ENCODE results near the gene EHF.

Gene EHF

GRCh38 chr11:34659096-34659733 lies 38.3 kb downstream of the EHF start:
- TF ChIP-seq, protein P1, sequence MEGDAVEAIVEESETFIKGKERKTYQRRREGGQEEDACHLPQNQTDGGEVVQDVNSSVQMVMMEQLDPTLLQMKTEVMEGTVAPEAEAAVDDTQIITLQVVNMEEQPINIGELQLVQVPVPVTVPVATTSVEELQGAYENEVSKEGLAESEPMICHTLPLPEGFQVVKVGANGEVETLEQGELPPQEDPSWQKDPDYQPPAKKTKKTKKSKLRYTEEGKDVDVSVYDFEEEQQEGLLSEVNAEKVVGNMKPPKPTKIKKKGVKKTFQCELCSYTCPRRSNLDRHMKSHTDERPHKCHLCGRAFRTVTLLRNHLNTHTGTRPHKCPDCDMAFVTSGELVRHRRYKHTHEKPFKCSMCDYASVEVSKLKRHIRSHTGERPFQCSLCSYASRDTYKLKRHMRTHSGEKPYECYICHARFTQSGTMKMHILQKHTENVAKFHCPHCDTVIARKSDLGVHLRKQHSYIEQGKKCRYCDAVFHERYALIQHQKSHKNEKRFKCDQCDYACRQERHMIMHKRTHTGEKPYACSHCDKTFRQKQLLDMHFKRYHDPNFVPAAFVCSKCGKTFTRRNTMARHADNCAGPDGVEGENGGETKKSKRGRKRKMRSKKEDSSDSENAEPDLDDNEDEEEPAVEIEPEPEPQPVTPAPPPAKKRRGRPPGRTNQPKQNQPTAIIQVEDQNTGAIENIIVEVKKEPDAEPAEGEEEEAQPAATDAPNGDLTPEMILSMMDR (IDR thresholded peaks at IDR 0.05; ENCODE audit: control extremely low read depth, extremely low read depth, low read depth, missing control alignments): no peak
- DNase-seq (ENCODE audit: extremely low spot score): no peak
- CTCF ChIA-PET: interaction anchor here (1.0 to 1.3 kb wide), 2 partner anchors 14 to 19 kb away, joined by 3 to 4 read pairs; no protein-coding TSS in a partner anchor
- POLR2A ChIA-PET: no interaction called here

- TF ChIP-seq, protein P1 (IDR thresholded peaks at IDR 0.05; ENCODE audit: control extremely low read depth, extremely low read depth, low read depth, missing control alignments): no peak
- ChIA-PET POLR2A (no interaction called here), CTCF (no interaction called here)
- DNase-seq (ENCODE audit: extremely low spot score): no peak
Measured at GRCh38 chr11:34665077-34665835, 44.4 kb downstream of the EHF start.

GRCh38 chr11:34667810-34668582 lies 47.1 kb downstream of the EHF start:
- no peak for DNase-seq (ENCODE audit: extremely low spot score)
- ChIA-PET CTCF (no interaction called here), POLR2A (no interaction called here)
- TF ChIP-seq, protein P1 (IDR thresholded peaks at IDR 0.05; ENCODE audit: control extremely low read depth, extremely low read depth, low read depth, missing control alignments): no peak

DNA sequence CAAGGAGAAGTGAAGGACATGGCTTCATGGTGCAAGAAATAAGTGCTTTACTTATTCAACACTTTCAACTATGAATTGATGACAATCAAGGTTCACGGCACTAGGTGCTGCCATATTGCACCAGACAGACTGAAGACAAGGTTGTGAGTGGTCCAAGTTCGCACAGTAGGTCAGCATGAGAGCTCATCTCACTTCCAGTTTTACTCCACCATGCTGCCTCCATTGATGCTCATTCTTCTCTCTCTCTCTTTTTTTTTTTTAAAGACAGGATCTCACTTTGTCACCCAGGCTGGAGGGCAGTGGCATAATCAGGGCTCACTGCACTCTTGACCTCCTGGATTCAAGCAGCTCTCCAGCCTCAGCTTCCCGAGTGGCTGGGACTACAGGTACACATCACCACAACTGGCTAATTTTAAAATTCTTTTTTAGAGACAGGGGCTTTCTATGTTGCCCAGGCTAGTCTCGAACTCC lies 47.7 kb downstream of the EHF start:
- TF ChIP-seq, protein P1 (IDR thresholded peaks at IDR 0.05; ENCODE audit: control extremely low read depth, extremely low read depth, low read depth, missing control alignments): no peak
- ChIA-PET CTCF (no interaction called here), POLR2A (no interaction called here)
- no peak for DNase-seq (ENCODE audit: extremely low spot score)

DNA sequence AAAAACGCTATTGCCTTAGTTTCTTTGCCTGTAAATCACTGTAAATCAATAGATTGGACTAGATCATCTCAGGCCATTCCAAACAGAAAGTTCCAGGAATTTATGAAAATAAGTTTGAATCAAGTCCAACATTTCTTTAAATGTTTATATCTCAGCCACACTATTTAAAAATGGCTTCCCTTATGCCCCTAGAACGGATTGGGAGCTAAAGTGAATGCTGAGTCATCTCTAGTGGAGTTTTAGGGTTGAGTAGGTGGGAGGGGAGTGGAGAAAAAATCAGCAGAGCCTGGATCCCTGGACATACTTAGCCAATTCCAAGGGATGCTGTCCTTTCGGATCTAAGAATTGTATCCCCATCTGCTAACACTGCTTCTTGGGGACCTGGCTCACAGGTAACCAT lies 48.6 kb downstream of the EHF start:
- POLR2A ChIA-PET: no interaction called here
- CTCF ChIA-PET: no interaction called here
- TF ChIP-seq, protein P1 (IDR thresholded peaks at IDR 0.05; ENCODE audit: control extremely low read depth, extremely low read depth, low read depth, missing control alignments): no peak
- DNase-seq (ENCODE audit: extremely low spot score): no peak

DNA sequence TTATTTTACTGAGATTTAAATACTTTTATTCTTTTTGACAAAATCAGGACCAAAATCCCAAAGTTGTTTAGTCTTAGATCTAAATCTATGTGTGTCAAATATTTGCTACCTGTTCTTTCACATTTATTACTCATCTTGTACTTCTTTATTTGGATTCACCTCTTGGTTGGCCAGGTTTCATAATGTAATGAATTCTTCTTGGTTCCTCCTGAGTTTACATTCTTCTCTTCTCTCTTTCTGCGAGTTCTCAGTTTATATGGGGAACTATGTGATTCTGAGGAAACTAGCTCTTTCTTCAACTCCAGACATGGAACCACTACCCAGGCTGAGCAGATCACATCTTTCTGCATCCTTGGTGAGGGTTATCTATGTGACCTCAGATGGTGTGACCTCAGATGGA lies 50.2 kb downstream of the EHF start:
- CTCF ChIA-PET: interaction anchor here (0.9 to 1.3 kb wide), 3 partner anchors 9 to 85 kb away, joined by 3 to 4 read pairs (median 3); no protein-coding TSS in a partner anchor
- POLR2A ChIA-PET: no interaction called here
- no peak for DNase-seq (ENCODE audit: extremely low spot score)
- TF ChIP-seq, protein P1 (IDR thresholded peaks at IDR 0.05; ENCODE audit: control extremely low read depth, extremely low read depth, low read depth, missing control alignments): no peak
